Measurements from ENCODE around the gene NCAM1.

NCAM1 gene

GRCh38 chr11:113193016-113193415 lies 231.8 kb downstream of the NCAM1 start:
- Mint-ChIP-seq H3K4me1 (peaks cover 7% of the 10 kb centered on the region), H3K9me3 (no peaks in the 10 kb centered on the region), H3K27me3 (no peaks in the 10 kb centered on the region), H3K4me3 (no peak overlapping the region), H3K27ac (no peak overlapping the region), H3K36me3 (no peaks in the 10 kb centered on the region)
- ATAC-seq, result no peak

DNA sequence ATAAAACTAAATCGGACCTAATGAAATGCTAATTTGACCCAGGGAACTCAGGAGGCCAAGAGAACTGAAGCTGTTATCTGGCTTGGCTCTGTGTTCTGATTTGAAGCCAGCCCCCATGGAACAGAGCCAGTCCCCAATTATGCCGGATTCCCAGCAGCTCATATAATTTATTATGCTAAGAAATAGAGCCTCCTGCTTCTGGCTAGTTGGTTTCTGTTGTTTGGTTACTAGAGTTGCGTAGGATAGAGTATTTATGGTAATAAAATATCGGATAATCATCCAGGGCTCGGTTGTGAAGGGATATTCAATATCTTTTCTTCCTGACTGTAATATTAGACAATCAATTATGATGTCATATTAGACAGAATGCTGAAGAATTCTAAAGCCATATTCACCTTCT lies 232.7 kb downstream of the NCAM1 start:
- ATAC-seq, result no peak
- no peaks in the 10 kb centered on the region for H3K36me3 Mint-ChIP-seq
- no peak overlapping the region for H3K4me3 Mint-ChIP-seq
- no peaks in the 10 kb centered on the region for H3K9me3 Mint-ChIP-seq
- H3K27ac Mint-ChIP-seq, result no peak overlapping the region
- no peaks in the 10 kb centered on the region for H3K27me3 Mint-ChIP-seq
- H3K4me1 Mint-ChIP-seq, result peaks cover under 1% of the 10 kb centered on the region

GRCh38 chr11:113195728-113196127 lies 234.5 kb downstream of the NCAM1 start:
- no peak for ATAC-seq
- Mint-ChIP-seq H3K36me3 (no peaks in the 10 kb centered on the region), H3K27me3 (no peaks in the 10 kb centered on the region), H3K9me3 (no peaks in the 10 kb centered on the region), H3K27ac (no peak overlapping the region), H3K4me3 (no peak overlapping the region), H3K4me1 (no peaks in the 10 kb centered on the region)

GRCh38 chr11:113197446-113197845 lies 236.2 kb downstream of the NCAM1 start:
- no peak for ATAC-seq
- no peaks in the 10 kb centered on the region for H3K27me3 Mint-ChIP-seq

GRCh38 chr11:113198972-113199661 lies 237.9 kb downstream of the NCAM1 start:
- Mint-ChIP-seq H3K4me1 (no peaks in the 10 kb centered on the region), H3K27me3 (no peaks in the 10 kb centered on the region), H3K36me3 (no peaks in the 10 kb centered on the region), H3K9me3 (no peaks in the 10 kb centered on the region), H3K27ac (no peak overlapping the region), H3K4me3 (no peak overlapping the region)
- no peak for ATAC-seq

More at GRCh38 chr11:113197446-113197845, 236.2 kb downstream of the NCAM1 start:
- Mint-ChIP-seq H3K4me1 (no peaks in the 10 kb centered on the region), H3K27ac (no peak overlapping the region), H3K4me3 (no peak overlapping the region), H3K36me3 (no peaks in the 10 kb centered on the region), H3K9me3 (no peaks in the 10 kb centered on the region)

DNA sequence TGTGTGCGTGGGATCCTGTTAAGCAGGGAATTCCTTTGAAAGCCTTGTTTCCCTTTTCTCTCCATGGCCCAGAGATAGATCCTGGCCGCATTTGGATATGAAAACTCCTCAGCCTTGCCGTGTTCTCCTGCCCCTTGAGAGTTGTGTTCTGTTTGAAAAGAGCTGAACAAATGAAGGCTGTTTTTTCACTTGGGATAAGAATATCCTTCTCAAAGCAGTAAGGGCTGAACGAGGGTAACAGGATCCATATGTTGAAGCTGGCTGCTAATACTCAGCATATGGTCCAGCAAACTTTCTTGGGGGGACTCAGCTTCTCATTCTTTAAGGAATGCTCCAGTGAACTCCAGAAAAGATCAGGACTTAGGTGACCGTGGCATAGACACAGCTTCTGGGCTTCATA lies 238.6 kb downstream of the NCAM1 start:
- no peaks in the 10 kb centered on the region for H3K27me3 Mint-ChIP-seq
- H3K4me3 Mint-ChIP-seq, result no peak overlapping the region
- no peaks in the 10 kb centered on the region for H3K9me3 Mint-ChIP-seq
- no peak overlapping the region for H3K27ac Mint-ChIP-seq
- no peaks in the 10 kb centered on the region for H3K4me1 Mint-ChIP-seq
- H3K36me3 Mint-ChIP-seq, result no peaks in the 10 kb centered on the region
- no peak for ATAC-seq

DNA sequence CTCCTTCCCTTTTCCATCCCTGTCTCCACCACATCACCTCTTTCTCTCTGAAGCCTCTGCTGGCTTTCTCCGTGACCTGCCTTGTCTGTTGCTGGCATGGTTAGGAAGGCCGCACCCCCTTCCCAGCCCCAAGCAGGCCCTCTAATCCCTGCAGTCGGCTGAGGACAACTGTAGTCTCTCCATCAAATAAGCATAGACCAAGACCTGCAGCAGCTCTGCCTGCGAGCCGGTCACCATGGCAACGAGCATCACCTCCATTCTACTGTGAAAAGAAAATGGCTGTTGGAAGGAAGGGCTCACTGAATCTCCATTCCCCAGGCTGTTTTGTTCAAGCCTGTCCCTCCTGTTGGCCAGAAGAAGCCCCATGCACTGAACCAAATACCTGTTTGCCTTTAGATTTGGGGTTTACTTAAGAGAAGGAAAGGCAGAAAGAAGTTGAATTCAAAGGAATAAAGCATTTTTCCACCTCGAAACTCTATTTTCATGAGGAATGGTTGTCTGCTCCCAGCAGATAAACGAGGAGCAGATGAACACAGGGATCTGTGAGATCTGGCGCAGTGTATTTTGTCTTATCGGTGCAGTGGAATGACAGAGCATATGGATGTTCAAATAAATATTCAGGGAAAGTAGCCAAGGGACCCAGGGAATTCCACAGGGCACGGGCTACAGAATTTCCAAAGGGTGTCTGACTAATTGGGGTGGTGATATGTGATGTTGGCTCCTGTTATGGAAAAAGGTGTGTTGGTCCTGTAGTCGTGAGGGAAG lies 240.0 kb downstream of the NCAM1 start:
- Mint-ChIP-seq H3K36me3 (no peaks in the 10 kb centered on the region), H3K9me3 (no peaks in the 10 kb centered on the region), H3K4me1 (no peaks in the 10 kb centered on the region), H3K4me3 (no peak overlapping the region), H3K27me3 (no peaks in the 10 kb centered on the region), H3K27ac (no peak overlapping the region)
- no peak for ATAC-seq

- no peaks in the 10 kb centered on the region for H3K4me1 Mint-ChIP-seq
- H3K4me3 Mint-ChIP-seq, result no peak overlapping the region
- no peaks in the 10 kb centered on the region for H3K9me3 Mint-ChIP-seq
- no peaks in the 10 kb centered on the region for H3K36me3 Mint-ChIP-seq
- H3K27me3 Mint-ChIP-seq, result no peaks in the 10 kb centered on the region
- ATAC-seq, result no peak
- no peak overlapping the region for H3K27ac Mint-ChIP-seq
Observed at GRCh38 chr11:113202431-113202830, 241.2 kb downstream of the NCAM1 start.

GRCh38 chr11:113203141-113203753 lies 242.0 kb downstream of the NCAM1 start:
- Mint-ChIP-seq H3K9me3 (no peaks in the 10 kb centered on the region), H3K4me3 (no peak overlapping the region), H3K4me1 (no peaks in the 10 kb centered on the region), H3K27me3 (no peaks in the 10 kb centered on the region), H3K27ac (no peak overlapping the region), H3K36me3 (no peaks in the 10 kb centered on the region)
- ATAC-seq, result no peak

GRCh38 chr11:113204280-113204679 lies 243.1 kb downstream of the NCAM1 start:
- H3K9me3 Mint-ChIP-seq, result peaks cover 4% of the 10 kb centered on the region
- H3K4me1 Mint-ChIP-seq, result no peaks in the 10 kb centered on the region
- H3K27me3 Mint-ChIP-seq, result no peaks in the 10 kb centered on the region

DNA sequence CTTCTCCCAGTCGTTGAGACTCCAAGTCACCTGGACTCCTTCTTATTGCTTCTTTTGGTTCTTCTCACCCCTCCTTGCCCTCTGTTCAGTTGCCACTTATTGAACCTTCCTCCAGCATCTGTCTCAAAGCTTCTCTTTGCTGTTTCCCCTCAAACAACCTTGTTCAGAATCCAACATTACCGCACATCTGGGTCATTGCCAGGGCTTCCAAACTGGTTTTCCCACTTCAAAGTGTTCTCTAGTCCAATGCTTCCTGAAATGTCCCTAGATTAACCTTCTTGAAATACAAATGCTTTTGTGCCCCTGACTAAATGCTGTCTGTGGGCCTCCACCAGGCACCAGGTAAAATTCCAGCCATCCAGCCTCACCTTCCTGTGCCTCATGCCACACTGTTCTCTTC lies 252.3 kb downstream of the NCAM1 start:
- Mint-ChIP-seq H3K27ac (no peak overlapping the region), H3K27me3 (peaks cover 9% of the 10 kb centered on the region), H3K4me1 (no peaks in the 10 kb centered on the region), H3K9me3 (peaks cover 1% of the 10 kb centered on the region), H3K4me3 (no peak overlapping the region), H3K36me3 (no peaks in the 10 kb centered on the region)
- ATAC-seq, result no peak

More at GRCh38 chr11:113204280-113204679, 243.1 kb downstream of the NCAM1 start:
- H3K27ac Mint-ChIP-seq, result no peak overlapping the region
- ATAC-seq, result no peak
- no peak overlapping the region for H3K4me3 Mint-ChIP-seq
- no peaks in the 10 kb centered on the region for H3K36me3 Mint-ChIP-seq

GRCh38 chr11:113222241-113222640 lies 261.0 kb downstream of the NCAM1 start:
- no peak for ATAC-seq
- no peak overlapping the region for H3K27ac Mint-ChIP-seq
- H3K4me3 Mint-ChIP-seq, result no peak overlapping the region
- no peaks in the 10 kb centered on the region for H3K36me3 Mint-ChIP-seq
- no peaks in the 10 kb centered on the region for H3K4me1 Mint-ChIP-seq
- peaks cover 6% of the 10 kb centered on the region for H3K27me3 Mint-ChIP-seq
- H3K9me3 Mint-ChIP-seq, result peaks cover 5% of the 10 kb centered on the region

GRCh38 chr11:113234888-113235287 lies 273.7 kb downstream of the NCAM1 start:
- H3K4me3 Mint-ChIP-seq, result no peak overlapping the region
- no peaks in the 10 kb centered on the region for H3K9me3 Mint-ChIP-seq
- H3K4me1 Mint-ChIP-seq, result no peaks in the 10 kb centered on the region
- no peak overlapping the region for H3K27ac Mint-ChIP-seq
- peaks cover 17% of the 10 kb centered on the region for H3K27me3 Mint-ChIP-seq
- no peaks in the 10 kb centered on the region for H3K36me3 Mint-ChIP-seq
- ATAC-seq, result no peak

GRCh38 chr11:113237261-113237660 lies 276.0 kb downstream of the NCAM1 start:
- no peaks in the 10 kb centered on the region for H3K36me3 Mint-ChIP-seq
- peaks cover 28% of the 10 kb centered on the region for H3K27me3 Mint-ChIP-seq
- ATAC-seq, result no peak
- H3K4me1 Mint-ChIP-seq, result no peaks in the 10 kb centered on the region
- H3K27ac Mint-ChIP-seq, result no peak overlapping the region
- no peaks in the 10 kb centered on the region for H3K9me3 Mint-ChIP-seq
- H3K4me3 Mint-ChIP-seq, result no peak overlapping the region

GRCh38 chr11:113238721-113239120 lies 277.5 kb downstream of the NCAM1 start:
- Mint-ChIP-seq H3K4me1 (peaks cover 10% of the 10 kb centered on the region), H3K27me3 (peaks cover 41% of the 10 kb centered on the region), H3K27ac (no peak overlapping the region), H3K4me3 (no peak overlapping the region), H3K36me3 (no peaks in the 10 kb centered on the region), H3K9me3 (no peaks in the 10 kb centered on the region)
- no peak for ATAC-seq

DNA sequence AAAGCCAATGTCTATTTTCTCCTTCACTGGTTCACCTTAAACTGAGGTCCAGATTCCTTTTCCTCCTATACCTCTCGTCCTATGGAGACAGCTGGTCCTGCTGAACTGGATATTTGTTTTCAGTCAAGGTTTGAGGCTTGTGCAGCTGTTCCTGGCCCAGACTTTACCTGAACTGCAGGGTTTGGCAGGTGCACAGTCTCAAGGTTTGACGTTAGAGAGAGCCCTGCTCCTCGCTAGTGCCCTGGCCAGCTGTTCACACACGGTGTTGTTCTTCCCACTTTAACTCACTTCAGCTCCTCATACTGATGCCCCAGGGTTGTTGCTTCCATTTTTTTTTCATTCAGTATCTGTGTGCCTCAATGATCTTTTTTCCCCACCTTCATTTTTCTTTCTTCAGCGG lies 279.2 kb downstream of the NCAM1 start:
- H3K9me3 Mint-ChIP-seq, result no peaks in the 10 kb centered on the region
- H3K27me3 Mint-ChIP-seq, result peaks cover 48% of the 10 kb centered on the region
- peaks cover 10% of the 10 kb centered on the region for H3K4me1 Mint-ChIP-seq
- H3K4me3 Mint-ChIP-seq, result no peak overlapping the region
- no peaks in the 10 kb centered on the region for H3K36me3 Mint-ChIP-seq
- ATAC-seq, result no peak
- H3K27ac Mint-ChIP-seq, result no peak overlapping the region

Data from stimulated activated memory B cell treated with anti-CD40 and anti-IgM and Interleukin-4, amounts not matched to agents 10 μg/mL and 1 μg/mL and 100 μg/mL, for 72 hours (primary cell).